AG10803 (cell line): Measurements from ENCODE around the gene HES7.

Experiments
- DNase-seq: peaks from one replicate; pipeline ENCODE4 v3.0.0; 2010; ENCODE audit warnings: low read depth
- H3K4me3 ChIP-seq: 2 replicates; pipeline ENCODE4 v1.5.1; 2011; ENCODE audit warnings: mild to moderate bottlenecking, low read length, control low read depth
- TF ChIP-seq, protein P1 (sequence below): conservative IDR thresholded peaks from 2 replicates; pipeline ENCODE4 v1.5.1; 2011; ENCODE audit warnings: mild to moderate bottlenecking, low read length, control low read depth, inconsistent platforms

HES7 gene

GRCh38 chr17:8141045-8141444 lies 17.1 kb upstream of the HES7 start:
- TF ChIP-seq, protein P1, sequence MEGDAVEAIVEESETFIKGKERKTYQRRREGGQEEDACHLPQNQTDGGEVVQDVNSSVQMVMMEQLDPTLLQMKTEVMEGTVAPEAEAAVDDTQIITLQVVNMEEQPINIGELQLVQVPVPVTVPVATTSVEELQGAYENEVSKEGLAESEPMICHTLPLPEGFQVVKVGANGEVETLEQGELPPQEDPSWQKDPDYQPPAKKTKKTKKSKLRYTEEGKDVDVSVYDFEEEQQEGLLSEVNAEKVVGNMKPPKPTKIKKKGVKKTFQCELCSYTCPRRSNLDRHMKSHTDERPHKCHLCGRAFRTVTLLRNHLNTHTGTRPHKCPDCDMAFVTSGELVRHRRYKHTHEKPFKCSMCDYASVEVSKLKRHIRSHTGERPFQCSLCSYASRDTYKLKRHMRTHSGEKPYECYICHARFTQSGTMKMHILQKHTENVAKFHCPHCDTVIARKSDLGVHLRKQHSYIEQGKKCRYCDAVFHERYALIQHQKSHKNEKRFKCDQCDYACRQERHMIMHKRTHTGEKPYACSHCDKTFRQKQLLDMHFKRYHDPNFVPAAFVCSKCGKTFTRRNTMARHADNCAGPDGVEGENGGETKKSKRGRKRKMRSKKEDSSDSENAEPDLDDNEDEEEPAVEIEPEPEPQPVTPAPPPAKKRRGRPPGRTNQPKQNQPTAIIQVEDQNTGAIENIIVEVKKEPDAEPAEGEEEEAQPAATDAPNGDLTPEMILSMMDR, result no peak
- no peak overlapping the region for H3K4me3 ChIP-seq
- no peak for DNase-seq

GRCh38 chr17:8140065-8141029 lies 16.4 kb upstream of the HES7 start:
- no peak for DNase-seq
- no peak overlapping the region for H3K4me3 ChIP-seq
- TF ChIP-seq, protein P1, result no peak

DNA sequence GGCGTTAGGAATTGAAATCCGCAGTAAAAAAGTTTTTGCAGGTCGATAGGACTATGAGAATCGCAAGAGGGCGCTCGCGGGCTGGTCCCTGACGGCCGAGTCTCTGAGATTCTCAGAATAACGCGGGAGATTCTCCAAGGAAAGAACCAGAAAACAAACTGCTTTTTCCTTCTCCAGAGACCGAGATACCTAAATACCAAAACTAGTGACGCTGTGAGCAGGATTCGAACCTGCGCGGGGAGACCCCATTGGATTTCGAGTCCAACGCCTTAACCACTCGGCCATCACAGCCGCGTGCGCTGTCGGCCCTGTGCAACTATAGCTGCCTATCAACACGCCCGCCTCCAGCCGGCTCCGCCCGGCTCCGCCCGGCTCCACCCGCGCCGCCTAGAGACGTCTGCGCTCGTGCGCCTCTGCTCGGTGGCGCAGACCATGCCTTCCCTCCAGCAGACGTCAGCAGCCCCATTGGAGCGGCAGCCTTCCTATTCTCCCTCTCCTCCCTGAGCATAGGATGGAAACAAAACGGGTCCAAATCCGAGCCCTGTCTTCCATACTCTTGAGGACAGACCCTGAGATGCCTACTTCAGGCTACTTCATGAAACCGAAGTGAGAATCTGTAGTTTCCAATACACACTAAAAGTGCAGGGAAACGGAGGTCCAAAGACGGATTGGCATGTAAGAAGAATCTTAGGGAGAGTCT lies 14.9 kb upstream of the HES7 start:
- peak overlapping the region; percentile 57 for H3K4me3 ChIP-seq
- peak; percentile 97 for DNase-seq
- TF ChIP-seq, protein P1, result peak; percentile 90

DNA sequence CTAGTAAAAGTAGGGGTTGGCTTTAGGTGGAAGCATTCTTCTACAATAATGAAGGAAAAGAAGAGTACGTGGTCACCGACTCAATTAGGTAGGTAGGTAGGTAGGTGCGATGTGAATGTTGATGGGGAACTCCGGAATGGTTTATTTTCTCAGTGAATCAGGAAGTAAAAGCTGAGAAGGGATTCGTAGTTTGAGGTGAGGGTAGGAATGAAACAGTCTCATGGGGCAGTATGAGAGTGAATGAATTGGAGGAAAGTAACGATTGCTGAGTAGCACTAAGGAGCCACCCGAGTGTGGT lies 14.4 kb upstream of the HES7 start:
- DNase-seq, result no peak
- TF ChIP-seq, protein P1, result no peak
- peak overlapping the region; percentile 48 for H3K4me3 ChIP-seq

DNA sequence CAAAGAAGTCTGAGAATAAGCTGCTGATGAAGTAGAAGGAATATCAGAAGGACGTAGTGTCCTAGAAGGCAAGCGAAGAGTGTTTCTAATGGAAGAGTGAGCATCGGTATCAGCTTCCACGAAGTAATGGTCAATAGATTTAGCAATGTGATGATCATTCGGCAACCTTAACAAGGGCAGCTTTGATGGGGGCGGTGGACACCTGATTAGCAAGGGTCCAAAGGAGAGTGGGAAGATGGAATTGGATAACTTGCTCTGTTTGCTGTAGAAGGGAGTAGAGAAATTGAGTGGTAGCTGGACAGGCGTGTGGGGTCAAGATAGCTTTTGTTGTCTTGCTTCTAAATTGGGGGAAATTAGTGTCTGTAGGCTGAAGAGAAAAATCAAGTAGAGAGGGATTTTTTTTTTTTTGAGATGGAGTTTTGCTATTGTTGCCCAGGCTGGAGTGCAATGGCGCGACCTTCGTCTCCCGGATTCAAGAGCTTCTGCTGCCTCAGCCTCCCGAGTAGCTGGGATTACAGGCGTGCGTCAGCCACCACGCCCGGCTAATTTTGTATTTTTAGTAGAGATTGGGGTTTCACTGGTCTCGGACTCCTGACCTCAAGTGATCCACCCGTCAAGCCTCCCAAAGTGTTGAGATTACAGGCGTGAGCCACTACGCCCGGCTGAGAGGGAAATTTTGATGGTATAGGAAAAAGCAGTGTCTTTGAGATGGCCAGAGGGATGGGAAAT lies 13.9 kb upstream of the HES7 start:
- no peak for DNase-seq
- TF ChIP-seq, protein P1, result no peak
- peak overlapping the region; percentile 48 for H3K4me3 ChIP-seq

- H3K4me3 ChIP-seq, result no peak overlapping the region
- no peak for DNase-seq
- TF ChIP-seq, protein P1, result no peak
These were observed 10.0 kb upstream of the HES7 start for GRCh38 chr17:8133941-8134340.
